ENCODE data around the gene DIS3.
A peak's percentile ranks its signal among the peaks of the same experiment; 100 is the strongest.
"Not testable (repeated sequence)": the region's sequence is repeated elsewhere in the genome, so short reads cannot be mapped to it uniquely, and the experiment has no call there.

Gene DIS3

GRCh38 chr13:72808917-72809500 is 27.3 kb upstream of the DIS3 start:
- peak; percentile 31 for DNase-seq (ENCODE audit: low read depth)
- H3K4me3 ChIP-seq (ENCODE audit: low read depth, low read length): no peak overlapping the region
- TF ChIP-seq CTCF (conservative IDR thresholded peaks at IDR 0.05; ENCODE audit: low read depth, low read length): no peak

DNA sequence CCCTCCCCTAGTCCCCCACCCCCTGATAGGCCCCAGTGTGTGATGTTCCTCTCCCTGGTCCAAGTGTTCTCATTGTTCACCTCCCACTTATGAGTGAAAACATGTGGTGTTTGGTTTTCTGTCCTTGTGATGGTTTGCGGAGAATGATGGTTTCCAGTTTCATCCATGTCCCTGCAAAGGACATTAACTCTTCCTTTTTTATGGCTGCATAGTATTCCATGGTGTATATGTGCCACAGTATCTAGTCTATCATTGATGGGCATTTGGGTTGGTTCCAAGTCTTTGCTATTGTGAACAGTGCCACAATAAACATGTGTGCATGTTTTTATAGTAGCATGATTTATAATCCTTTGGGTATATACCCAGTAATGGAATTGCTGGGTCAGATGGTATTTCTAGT is 24.8 kb upstream of the DIS3 start:
- DNase-seq (ENCODE audit: low read depth); H3K4me3 ChIP-seq (ENCODE audit: low read depth, low read length): not testable (repeated sequence)

GRCh38 chr13:72805676-72806346 is 24.1 kb upstream of the DIS3 start:
- DNase-seq (ENCODE audit: low read depth): peak; percentile 23
- TF ChIP-seq CTCF (conservative IDR thresholded peaks at IDR 0.05; ENCODE audit: low read depth, low read length): no peak
- no peak overlapping the region for H3K4me3 ChIP-seq (ENCODE audit: low read depth, low read length)

- DNase-seq (ENCODE audit: low read depth): no peak
- TF ChIP-seq CTCF (conservative IDR thresholded peaks at IDR 0.05; ENCODE audit: low read depth, low read length): no peak
- no peak overlapping the region for H3K4me3 ChIP-seq (ENCODE audit: low read depth, low read length)
Observed at GRCh38 chr13:72804301-72804700, 22.6 kb upstream of the DIS3 start.

DNA sequence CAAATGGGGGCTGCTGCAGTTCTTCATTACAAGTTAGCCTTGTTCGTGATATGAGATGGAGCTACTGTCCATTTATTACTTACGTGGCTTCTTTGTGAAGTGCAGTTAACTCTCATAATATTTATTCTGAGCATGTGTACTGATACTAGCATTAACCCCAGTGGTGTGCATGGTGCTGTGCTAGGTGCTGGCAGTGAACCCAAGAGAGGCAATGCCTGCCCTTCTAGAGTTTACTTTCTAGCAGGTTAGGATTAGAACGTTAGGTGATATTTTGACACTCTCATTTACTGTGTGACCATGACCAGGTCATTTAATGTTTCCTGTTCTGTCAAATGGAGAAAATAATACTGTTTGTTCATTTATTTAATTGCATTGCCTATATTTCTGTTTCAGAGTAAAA is 17.1 kb upstream of the DIS3 start:
- no peak for TF ChIP-seq CTCF (conservative IDR thresholded peaks at IDR 0.05; ENCODE audit: low read depth, low read length)
- DNase-seq (ENCODE audit: low read depth): no peak
- H3K4me3 ChIP-seq (ENCODE audit: low read depth, low read length): no peak overlapping the region

GRCh38 chr13:72792640-72793039 is 10.9 kb upstream of the DIS3 start:
- H3K4me3 ChIP-seq (ENCODE audit: low read depth, low read length): no peak overlapping the region
- no peak for DNase-seq (ENCODE audit: low read depth)
- TF ChIP-seq CTCF (conservative IDR thresholded peaks at IDR 0.05; ENCODE audit: low read depth, low read length): no peak

- DNase-seq (ENCODE audit: low read depth): no peak
- TF ChIP-seq CTCF (conservative IDR thresholded peaks at IDR 0.05; ENCODE audit: low read depth, low read length): no peak
Observed at GRCh38 chr13:72788831-72789230, 7.1 kb upstream of the DIS3 start.

GRCh38 chr13:72784679-72785078 is 3.0 kb upstream of the DIS3 start:
- not testable (repeated sequence) for H3K4me3 ChIP-seq (ENCODE audit: low read depth, low read length); DNase-seq (ENCODE audit: low read depth)

More at GRCh38 chr13:72788831-72789230, 7.1 kb upstream of the DIS3 start:
- H3K4me3 ChIP-seq (ENCODE audit: low read depth, low read length): no peak overlapping the region

All from choroid plexus epithelial cell (primary cell).